Adipocyte (in vitro differentiated cells): ENCODE measurements around the gene NRCAM.
"Not testable (repeated sequence)": the region's sequence is repeated elsewhere in the genome, so short reads cannot be mapped to it uniquely, and the experiment has no call there.

Experiments used
- DNase-seq: peaks from one replicate; pipeline ENCODE4 v3.0.0-alpha.2; 2015; ENCODE audit warnings: low read depth
- H3K27me3 ChIP-seq: replicated peaks from 2 replicates; pipeline ENCODE4 v1.7.0; 2013; ENCODE audit warnings: mild to moderate bottlenecking, low read length, moderate library complexity; ENCODE audit not compliant: control insufficient read depth, insufficient read depth
- H3K36me3 ChIP-seq: 2 replicates; pipeline ENCODE4 v1.7.0; 2013; ENCODE audit warnings: low read length, mild to moderate bottlenecking, moderate library complexity; ENCODE audit not compliant: control insufficient read depth, insufficient read depth, severe bottlenecking
- H3K4me1 ChIP-seq: 2 replicates; pipeline ENCODE4 v1.7.0; 2013; ENCODE audit warnings: mild to moderate bottlenecking, low read length, moderate library complexity; ENCODE audit not compliant: control insufficient read depth, insufficient read depth
- H3K4me3 ChIP-seq: 2 replicates; pipeline ENCODE4 v1.7.0; 2013; ENCODE audit warnings: mild to moderate bottlenecking, low read length, moderate library complexity
- H3K9ac ChIP-seq: 2 replicates; pipeline ENCODE4 v1.7.0; 2013; ENCODE audit warnings: mild to moderate bottlenecking, low read length, moderate library complexity
- H3K9me3 ChIP-seq: 2 replicates; pipeline ENCODE4 v1.7.0; 2013; ENCODE audit warnings: mild to moderate bottlenecking, low read length, moderate library complexity; ENCODE audit not compliant: control insufficient read depth

The NRCAM gene

GRCh38 chr7:108409146-108409545 is 47.1 kb downstream of the NRCAM start:
- no peak overlapping the region for H3K4me3 ChIP-seq
- H3K27me3 ChIP-seq, result no peaks in the 10 kb centered on the region
- H3K9ac ChIP-seq, result no peak overlapping the region
- no peak for DNase-seq
- peaks cover 54% of the 10 kb centered on the region for H3K4me1 ChIP-seq
- no peaks in the 10 kb centered on the region for H3K9me3 ChIP-seq
- H3K36me3 ChIP-seq, result peaks cover 4% of the 10 kb centered on the region

DNA sequence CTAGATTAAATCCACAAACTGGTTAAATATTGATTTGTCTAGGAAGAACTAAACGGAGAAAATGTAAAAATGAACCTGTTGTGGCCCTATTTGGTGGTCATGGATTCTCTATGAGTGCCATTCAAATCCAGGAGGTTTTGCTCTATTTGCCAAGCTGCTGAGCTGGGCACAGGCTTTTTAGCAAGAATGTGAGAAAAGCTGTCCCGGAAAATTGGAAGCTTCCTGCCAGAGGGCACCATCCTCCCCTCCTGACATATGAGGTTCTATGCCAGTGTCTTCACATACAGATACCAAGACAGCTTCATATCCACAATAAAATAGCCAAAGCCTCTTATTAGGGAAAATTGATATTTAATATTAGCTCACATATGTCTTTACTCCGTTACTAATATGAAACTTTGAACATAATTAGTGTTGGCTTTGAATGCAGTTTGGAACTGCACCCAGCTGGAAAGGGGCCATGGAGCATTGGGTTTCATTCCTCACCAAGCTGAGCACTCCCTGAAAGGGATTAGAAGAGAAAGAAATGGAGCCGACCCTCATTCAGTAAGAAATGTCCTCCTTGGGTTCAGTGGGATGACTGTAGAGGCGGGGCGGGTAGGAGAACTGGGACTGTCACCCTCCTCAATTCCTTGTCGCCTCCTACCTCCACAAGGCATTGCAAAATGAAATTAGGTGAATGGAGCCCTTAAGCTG is 47.8 kb downstream of the NRCAM start:
- Histone ChIP-seq H3K4me3 (no peak overlapping the region), H3K9me3 (no peaks in the 10 kb centered on the region), H3K27me3 (no peaks in the 10 kb centered on the region), H3K4me1 (peaks cover 54% of the 10 kb centered on the region), H3K9ac (no peak overlapping the region), H3K36me3 (peaks cover 4% of the 10 kb centered on the region)
- DNase-seq, result no peak

DNA sequence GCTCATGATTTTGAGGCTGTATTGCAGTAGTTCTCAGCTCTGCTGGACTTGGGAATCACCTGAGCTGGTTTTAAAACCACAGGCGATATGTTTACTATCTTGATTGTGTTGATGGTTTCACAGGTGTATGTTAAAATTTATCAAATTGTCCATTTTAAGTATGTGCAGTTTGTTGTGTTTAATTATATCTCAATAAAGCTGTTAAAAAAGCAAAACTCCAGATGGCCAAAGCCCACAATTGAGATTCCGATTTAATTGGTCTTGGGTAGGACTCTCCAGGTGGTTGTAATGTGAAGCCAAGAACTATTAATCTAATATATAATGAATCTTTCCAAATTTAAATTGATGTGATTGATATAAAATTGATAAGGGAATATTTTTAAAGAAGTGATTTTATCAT is 48.6 kb downstream of the NRCAM start:
- Histone ChIP-seq H3K4me1 (peaks cover 52% of the 10 kb centered on the region), H3K9ac (no peak overlapping the region), H3K36me3 (peaks cover 4% of the 10 kb centered on the region), H3K27me3 (no peaks in the 10 kb centered on the region), H3K4me3 (no peak overlapping the region), H3K9me3 (no peaks in the 10 kb centered on the region)
- no peak for DNase-seq

GRCh38 chr7:108406222-108406890 is 49.9 kb downstream of the NRCAM start:
- H3K9ac ChIP-seq, result peak overlapping the region; percentile 28
- DNase-seq, result peak; percentile 62
- no peaks in the 10 kb centered on the region for H3K9me3 ChIP-seq
- peaks cover 4% of the 10 kb centered on the region for H3K36me3 ChIP-seq
- no peaks in the 10 kb centered on the region for H3K27me3 ChIP-seq
- peaks cover 56% of the 10 kb centered on the region for H3K4me1 ChIP-seq
- H3K4me3 ChIP-seq, result peak overlapping the region; percentile 45

GRCh38 chr7:108404509-108405420 is 51.5 kb downstream of the NRCAM start:
- no peak overlapping the region for H3K9ac ChIP-seq
- H3K36me3 ChIP-seq, result peaks cover 12% of the 10 kb centered on the region
- no peak for DNase-seq
- no peaks in the 10 kb centered on the region for H3K27me3 ChIP-seq
- no peaks in the 10 kb centered on the region for H3K9me3 ChIP-seq
- peaks cover 56% of the 10 kb centered on the region for H3K4me1 ChIP-seq
- no peak overlapping the region for H3K4me3 ChIP-seq

DNA sequence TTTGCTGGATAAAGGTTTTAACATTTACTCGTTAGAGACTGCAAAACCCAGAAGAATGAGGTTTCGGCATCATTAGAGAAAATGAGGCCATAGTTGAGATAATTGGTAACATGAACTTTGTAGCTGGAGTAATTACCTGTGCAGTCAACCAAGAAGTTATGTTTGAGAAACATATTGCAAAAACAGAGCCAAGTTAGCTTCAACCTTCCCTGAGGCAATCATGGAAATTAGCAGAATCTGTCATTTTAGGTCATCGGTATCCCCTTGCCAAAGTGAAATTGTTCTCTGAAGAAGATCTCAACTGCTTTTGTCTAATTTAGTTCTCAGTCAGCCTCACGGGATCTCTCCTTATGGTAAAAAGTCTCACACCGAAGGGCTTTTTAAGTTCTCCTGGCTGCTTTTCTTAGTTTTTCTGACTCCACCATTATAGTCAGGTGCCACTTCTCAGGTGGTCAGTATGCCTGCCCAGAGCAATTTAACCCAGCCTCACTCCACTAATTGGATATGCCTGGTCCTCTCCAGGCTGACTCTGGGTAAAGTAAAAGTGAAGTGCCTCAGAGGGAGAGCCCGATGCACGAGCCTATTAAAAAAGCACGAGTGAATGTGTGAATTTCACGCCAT is 52.5 kb downstream of the NRCAM start:
- H3K4me1 ChIP-seq, result peaks cover 53% of the 10 kb centered on the region
- H3K4me3 ChIP-seq, result no peak overlapping the region
- H3K9ac ChIP-seq, result no peak overlapping the region
- no peaks in the 10 kb centered on the region for H3K27me3 ChIP-seq
- H3K9me3 ChIP-seq, result no peaks in the 10 kb centered on the region
- H3K36me3 ChIP-seq, result peaks cover 18% of the 10 kb centered on the region
- DNase-seq, result no peak

DNA sequence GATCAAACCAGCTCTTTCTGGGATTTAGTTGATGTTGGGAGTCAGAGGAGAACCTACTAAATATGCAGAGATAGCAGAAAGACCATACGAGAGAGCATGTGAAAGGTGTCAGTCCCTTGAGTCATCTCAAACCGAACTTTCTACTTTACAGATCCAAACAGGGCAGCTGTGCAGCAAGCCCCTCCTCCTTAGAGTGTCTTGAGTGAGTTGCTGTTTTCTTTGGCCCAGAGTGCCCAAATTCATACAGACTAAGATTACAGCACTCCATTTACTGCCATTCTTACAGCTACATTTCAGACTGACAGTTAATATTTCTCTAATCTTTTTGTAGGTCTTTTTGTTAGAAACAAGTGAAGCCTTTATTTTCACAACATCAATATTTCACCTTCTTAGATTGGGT is 53.4 kb downstream of the NRCAM start:
- no peak overlapping the region for H3K4me3 ChIP-seq
- H3K9ac ChIP-seq, result no peak overlapping the region
- no peak for DNase-seq
- peaks cover 25% of the 10 kb centered on the region for H3K36me3 ChIP-seq
- peaks cover 45% of the 10 kb centered on the region for H3K4me1 ChIP-seq
- H3K27me3 ChIP-seq, result no peaks in the 10 kb centered on the region
- no peaks in the 10 kb centered on the region for H3K9me3 ChIP-seq

DNA sequence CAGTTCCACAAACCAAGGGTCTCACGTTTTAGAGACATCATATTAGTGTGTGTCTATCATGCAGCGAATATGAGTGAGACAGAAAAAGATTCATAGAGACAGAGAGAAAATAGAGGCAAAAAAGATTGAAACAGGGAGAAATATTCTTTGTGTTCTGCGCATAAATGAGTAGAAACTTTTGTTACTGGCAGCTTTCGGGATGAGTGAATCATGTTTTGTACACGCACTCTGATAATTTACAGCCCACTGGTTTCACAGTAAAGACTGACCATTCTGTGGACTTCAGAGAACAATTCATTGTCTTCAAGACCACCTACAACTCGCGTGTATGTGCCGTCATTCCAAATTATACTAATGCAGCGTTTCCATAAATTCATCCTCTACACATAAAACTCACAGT is 60.2 kb downstream of the NRCAM start:
- H3K4me3 ChIP-seq, result no peak overlapping the region
- H3K27me3 ChIP-seq, result no peaks in the 10 kb centered on the region
- no peaks in the 10 kb centered on the region for H3K9me3 ChIP-seq
- H3K4me1 ChIP-seq, result no peaks in the 10 kb centered on the region
- H3K36me3 ChIP-seq, result peaks cover 67% of the 10 kb centered on the region
- no peak overlapping the region for H3K9ac ChIP-seq
- DNase-seq, result no peak

DNA sequence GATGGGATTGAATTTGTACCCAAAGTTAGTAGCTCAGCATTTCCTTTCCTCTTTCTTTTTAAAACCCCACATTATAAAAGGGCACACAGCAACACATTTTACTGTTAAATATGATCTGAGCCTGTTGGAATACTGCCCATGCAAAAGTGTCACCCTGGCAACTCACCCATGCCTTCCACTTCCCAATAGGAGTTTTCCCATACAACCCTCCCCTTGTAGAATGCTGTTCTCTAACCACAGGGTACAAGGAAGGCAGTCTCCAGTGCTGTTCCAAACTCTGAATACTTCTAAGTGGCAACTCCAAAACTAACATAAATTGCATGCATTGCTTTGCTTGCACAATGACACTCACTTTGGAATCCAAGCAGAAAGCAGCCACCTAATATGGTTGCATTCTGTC is 60.8 kb downstream of the NRCAM start:
- Histone ChIP-seq H3K9me3 (no peaks in the 10 kb centered on the region), H3K9ac (no peak overlapping the region), H3K4me1 (no peaks in the 10 kb centered on the region), H3K36me3 (peaks cover 66% of the 10 kb centered on the region), H3K27me3 (no peaks in the 10 kb centered on the region), H3K4me3 (no peak overlapping the region)
- no peak for DNase-seq

GRCh38 chr7:108393097-108393496 is 63.1 kb downstream of the NRCAM start:
- not testable (repeated sequence) for H3K9me3 ChIP-seq, DNase-seq, H3K4me1 ChIP-seq, H3K9ac ChIP-seq, H3K4me3 ChIP-seq, H3K27me3 ChIP-seq
- H3K36me3 ChIP-seq, result peaks cover 47% of the 10 kb centered on the region

GRCh38 chr7:108387686-108388085 is 68.5 kb downstream of the NRCAM start:
- not testable (repeated sequence) for H3K4me3 ChIP-seq, DNase-seq, H3K9ac ChIP-seq, H3K27me3 ChIP-seq, H3K36me3 ChIP-seq, H3K9me3 ChIP-seq
- peaks cover 14% of the 10 kb centered on the region for H3K4me1 ChIP-seq
